Stimulated activated CD8-positive, alpha-beta memory T cell treated with anti-CD3 and anti-CD28 coated beads, Interleukin-2, amount 100 ng/mL, for 48 hours (primary cell): ENCODE measurements around the gene DGCR8.

Experiments used
- DNase-seq, 2 donors: peaks; one replicate each; pipeline ENCODE4 v3.0.0-alpha.2; 2020; ENCODE audit warnings: low read depth in 2 of 2

Gene DGCR8

DNA sequence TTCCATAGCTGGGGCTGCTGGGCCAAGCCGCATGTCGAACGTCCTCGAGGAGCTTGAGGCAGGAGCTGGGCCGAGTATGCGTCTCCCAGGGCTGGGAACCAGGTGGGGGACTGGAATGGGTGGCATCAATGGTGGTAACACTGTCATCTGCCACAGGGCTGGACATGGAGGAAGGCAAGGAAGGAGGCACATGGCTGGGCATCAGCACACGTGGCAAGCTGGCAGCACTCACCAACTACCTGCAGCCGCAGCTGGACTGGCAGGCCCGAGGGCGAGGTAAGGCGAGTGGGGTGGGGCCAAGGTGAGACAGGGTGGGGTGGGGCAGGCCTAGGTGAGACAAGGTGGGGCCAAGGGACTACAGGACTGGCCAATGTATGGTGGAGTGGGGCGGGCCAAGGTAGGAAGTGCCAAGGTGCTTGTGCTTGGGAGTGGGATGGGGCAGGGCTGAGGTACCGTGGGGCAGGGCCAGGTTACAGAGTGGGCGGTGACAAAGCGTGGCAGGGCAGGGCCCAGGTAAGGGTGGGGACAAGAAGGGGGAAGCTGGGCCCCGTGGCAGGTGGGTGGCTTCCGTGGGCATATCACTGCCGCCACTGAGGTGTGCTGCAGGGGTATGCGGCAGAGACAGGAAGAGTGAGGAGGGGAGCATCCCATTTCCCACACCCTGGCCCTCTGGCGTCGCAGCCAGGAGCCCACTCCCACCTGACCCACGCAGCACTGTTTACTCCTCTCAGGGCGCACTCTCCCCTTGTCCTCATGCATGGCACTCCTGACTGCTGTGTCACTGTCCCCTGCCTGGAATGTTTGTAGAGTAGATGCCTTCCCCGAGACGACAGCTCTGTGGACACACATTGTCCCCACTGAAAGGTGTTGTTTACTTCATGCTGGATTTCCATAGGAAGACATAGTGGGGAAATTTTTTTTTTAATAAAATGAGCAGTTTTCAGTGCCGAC is 27.5 kb upstream of the DGCR8 start:
- no peak for DNase-seq

DNA sequence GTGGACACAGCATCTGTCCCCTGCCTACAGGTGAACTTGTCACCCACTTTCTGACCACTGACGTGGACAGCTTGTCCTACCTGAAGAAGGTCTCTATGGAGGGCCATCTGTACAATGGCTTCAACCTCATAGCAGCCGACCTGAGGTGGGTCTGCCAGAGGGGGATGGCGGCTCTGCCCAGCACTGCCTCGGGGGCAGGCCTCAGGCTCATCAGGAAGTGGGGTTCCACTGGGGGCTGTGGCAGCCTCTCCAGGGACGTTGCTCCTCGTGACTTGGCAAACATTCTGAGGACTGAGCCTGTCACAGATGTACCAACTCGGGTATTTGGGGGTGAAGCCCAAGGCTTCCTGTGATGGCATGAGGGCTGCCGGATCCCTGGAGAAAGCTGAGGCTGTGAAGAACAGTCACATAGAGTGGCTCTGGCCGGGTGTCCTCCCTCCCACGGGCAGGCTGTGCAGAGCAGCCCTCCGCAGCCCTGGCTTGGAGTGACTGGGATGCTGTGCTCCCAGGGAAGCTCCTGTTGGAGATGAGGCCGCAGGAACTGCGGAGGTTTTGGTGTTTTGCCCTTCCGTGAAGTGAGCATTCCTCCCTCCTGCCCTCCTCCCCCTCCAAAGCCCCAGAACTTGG is 26.5 kb upstream of the DGCR8 start:
- DNase-seq = no peak

DNA sequence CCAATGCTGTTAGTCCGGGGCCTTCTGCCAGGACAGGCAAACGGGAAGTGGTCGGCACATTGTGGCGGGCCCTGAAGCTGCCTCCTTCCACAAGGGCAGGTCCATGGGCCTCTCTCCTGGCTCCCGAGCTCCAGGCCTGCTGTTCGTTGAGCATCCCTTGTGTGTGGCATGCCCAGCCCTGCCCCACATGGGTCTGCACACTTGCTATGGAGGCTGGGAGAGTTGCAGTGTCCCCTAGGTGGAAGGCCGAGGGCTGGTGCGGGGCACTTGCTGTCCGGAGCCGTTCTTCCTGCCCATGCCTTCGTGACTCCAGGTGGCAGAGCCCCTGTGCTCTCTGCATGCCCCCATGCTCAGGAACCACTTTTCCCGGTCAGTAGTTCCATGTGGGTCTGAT is 26.0 kb upstream of the DGCR8 start:
- no peak for DNase-seq

DNA sequence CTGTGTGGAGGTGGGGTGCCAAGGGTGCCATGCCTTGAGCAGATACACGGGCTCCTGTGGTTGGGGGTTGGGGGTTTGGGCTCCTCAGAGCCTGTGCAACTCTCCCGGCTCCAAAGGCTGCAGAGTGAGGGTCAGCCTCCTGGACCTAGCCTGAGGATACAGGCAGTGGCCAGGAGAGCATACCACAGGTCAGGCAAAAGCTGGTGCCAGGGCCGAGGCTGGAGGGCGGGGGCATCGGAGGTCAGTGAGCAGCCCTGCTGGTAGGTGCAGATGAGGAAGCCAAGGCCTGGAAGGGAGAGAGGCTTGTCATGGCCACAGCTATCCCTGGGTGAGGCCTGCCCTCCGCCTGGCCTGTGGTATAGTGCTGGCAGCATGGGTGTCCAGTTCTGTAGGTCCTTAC is 25.6 kb upstream of the DGCR8 start:
- no peak for DNase-seq

DNA sequence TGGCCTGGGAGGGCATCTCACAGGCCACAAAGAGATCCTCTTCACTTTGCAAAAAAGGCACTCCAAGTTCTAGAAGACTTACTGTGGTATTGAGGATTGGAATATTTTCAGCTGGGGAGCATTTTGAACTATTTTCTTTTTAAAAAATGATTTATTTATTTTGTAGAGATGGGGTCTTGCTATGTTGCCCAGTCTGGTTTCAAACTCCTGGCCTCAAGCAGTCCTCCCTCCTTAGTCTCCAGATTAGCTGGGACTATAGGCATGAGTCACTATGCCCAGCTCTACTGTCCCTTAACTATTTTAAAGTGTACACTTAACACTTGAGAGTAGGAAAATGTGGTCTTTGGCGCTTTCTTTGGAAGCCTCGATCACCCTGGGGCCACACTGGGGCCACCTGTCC is 24.9 kb upstream of the DGCR8 start:
- no peak for DNase-seq

DNA sequence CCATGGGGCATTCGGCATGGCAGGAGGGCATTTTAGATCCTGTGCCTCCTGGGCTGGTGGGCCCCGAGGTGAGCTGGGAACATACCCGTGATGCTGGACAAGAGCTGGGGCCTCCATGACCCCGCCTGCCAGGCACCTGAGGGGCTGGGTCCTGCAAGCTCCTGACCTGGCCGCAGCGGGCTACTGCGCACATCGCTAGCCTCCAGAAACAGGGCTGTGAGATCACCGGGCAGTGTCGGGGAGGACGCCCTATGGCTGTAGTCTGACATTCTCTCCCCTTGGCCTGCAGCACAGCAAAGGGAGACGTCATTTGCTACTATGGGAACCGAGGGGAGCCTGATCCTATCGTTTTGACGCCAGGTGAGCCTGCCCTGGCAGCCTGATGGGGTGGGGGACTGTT is 24.4 kb upstream of the DGCR8 start:
- no peak for DNase-seq

DNA sequence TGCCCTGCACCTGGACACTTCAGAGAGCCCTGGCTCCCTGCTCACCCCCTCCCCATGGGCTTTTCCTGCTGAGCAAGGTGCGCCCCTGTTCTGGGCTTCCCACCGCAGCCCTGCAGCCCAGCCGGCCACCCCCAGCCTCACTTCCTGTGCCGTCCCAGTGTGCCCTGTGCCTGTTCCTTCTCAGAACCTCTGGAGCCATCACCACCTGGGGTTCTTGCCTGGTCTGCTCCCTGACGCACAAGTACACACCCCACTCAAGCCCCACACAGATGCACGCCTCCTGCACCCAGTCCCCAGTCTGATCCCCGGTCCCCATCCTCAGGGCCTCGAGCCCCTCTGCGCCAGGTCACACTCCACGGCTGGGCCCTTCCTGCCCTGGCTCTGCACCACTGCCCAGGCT is 23.9 kb upstream of the DGCR8 start:
- no peak for DNase-seq

DNA sequence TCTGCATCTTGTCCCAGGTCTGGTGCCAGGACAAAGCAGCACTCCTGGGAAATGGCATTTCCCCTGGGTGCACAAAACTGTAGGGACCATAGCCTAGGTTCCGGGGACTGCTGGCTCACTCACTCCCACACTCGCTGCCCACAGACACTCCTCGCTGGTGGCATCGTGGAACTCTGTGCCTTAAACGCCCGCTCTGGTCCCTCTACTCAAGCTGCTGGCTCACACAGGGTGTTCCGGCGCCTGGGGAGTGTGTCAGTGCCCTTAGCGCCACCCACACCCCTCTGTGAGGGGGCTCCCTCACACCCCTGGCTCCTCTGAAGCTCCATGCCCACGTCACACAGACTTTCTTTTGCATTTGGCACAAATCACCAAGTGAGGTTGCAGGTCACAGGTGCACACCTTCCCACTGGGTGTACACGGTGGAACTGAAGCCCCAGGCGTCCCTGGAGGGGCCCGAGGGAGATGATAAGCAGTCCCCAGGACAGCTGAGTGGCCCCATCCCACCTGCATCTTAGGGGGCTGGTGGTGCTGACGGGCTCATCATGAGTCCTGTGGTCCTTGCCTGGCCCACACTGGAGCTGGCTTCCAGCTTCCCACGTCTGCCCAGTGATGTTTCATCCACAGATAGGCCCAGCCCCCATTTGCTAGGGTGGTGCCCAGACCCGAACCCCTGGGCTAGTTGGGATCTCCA is 23.2 kb upstream of the DGCR8 start:
- DNase-seq = no peak

DNA sequence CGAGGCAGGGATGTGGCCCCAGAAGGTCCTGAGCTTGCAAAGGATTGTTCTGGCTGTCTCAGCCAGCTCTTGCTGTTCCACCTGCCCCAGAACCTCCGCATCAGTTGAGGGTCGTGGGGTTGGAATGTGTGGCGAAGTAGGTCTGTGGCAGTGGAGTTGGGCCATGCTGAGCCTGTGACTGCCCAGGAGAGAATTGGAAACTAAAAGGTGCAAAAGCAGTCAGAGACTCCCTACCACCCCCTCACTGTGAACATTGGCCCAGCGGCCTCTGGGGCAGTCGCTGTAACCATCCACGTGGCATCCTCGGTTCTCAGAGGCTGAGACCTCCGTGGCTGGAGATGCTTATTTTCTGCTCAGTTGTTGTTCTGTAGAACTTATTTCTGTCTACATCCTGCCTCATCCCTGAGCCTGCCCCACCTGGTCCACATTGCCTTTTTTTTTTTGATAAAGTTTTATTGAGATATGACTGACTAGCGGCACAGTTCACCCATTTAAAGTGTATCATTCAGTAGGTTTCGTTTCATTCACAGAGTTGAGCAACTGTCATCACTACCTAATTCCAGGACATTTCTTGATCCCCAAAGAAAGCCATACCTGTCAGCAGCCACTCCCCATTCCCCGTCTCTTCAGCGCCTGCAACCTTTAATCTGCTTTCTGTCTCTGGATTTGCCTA is 22.3 kb upstream of the DGCR8 start:
- DNase-seq = no peak

DNA sequence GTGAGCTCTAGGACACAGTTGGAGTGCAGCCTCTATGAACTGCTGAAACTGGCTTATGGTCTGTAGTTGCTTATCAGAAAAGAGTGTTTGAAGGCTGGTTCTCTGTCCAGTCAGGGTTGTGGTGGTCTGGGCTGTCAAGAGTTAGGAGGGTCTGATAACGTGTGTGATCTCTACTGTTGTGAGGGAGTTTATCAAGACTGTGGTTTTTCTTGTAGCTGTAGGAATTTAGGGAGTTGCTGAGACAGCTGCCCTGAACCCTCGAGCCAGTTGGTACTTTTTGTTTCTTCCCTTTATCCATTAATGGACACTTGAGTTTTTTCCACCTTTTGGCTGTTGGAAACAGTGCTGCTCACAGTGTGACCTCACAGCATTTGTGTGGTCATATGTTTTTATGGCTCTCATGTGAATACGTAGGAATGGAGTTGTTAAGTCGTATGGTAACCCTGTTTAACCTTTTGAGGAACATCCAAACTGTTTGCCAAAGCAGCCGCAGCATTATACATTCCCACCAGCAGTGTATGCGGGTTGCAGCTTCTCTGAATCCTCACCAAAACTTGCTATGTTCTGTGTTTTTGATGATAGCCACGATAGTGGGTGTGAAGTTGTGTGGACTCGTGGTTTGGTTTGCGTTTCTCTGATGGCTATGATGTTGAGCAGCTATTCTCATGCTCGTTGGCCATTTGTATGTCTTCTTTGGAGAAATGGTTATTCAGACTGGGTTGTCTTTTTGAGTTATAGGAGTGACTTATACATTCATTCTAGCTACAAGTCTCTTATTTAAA is 20.9 kb upstream of the DGCR8 start:
- no peak for DNase-seq

DNA sequence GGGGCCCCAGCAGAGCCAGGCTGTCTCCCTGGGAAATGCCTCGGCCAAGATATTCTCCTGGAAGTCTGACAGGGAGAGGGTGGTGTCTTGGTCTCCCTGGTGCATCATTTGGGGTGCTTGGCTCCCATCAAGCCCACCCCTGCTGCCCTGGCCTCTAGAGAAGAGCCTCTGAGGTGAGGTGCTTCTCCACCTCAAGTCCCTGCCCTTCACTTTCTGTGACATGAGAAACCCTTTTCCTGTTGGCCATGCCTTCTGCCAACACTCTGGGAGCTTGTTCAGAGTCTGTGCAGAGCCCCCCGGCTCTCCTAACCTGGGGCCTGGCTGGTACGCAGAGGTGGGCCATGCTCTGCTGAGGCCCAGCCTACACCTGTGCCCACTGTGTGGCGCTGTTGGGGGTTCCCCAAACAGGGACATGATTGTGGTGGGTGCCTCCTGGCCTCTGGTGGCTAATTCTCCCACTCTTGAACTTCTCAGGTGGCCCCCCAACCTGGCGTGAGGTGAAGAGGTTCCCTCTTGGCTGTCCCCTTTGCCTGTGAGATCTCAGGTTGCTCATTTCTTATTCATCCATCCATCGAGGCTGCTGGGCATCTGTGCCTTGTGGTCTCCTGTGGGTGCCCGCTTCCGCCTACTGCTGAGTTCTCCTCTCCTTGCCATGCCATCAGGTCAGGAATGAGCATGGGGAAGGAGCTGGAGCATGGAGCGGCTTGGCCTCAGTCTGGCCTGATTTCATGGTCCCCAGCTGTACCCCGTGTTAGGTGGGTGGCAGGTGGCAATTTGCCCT is 19.2 kb upstream of the DGCR8 start:
- DNase-seq = peak in 1 of 2 donors; percentile 3

DNA sequence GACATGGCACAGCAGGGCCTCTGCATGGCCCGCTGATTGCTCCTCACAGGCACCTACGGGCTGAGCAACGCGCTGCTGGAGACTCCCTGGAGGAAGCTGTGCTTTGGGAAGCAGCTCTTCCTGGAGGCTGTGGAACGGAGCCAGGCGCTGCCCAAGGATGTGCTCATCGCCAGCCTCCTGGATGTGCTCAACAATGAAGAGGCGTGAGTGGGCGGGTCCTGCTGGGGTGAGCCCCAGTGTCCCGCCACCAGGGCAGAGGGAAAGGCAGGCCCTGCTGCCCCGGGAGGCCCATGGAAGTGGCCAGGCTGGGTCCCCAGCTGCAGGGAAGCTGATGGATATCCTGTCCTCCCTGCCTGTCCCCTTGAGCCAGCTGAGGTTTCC is 18.6 kb upstream of the DGCR8 start:
- no peak for DNase-seq

DNA sequence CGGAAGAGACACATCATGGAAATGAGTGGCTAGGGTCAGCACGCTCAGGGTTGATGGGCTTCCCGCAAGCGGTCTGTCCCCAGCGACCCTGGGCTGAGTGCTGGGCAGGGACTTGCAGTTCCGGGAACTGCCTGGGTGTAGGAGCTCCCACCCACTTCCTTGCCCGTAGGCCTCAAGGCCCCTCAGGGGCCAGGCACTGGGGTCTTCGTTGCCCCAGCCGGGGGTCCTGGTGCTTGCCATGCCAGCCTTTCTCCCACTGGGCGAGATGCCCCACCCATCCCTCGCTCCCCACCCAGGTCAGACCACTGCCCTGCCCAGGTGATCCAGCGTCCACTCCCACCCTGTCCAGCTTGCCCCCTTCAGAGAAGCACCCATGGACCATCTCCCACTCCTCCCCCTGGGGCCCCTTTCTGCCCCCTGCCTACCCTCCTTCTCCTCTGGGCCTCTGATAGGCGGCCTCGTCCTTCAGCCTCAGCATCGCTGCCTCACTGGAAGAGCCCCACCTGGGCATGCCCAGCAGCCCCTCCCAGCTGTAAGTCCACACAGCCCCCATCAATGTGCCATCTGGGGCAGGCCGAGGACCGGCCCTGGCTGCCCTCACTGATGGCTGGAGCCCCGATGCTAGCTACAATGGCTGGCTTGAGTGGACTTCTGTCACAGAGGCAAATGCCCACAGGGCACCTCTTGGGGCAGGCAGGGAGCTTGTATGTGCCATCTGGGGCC is 17.8 kb upstream of the DGCR8 start:
- DNase-seq = no peak

DNA sequence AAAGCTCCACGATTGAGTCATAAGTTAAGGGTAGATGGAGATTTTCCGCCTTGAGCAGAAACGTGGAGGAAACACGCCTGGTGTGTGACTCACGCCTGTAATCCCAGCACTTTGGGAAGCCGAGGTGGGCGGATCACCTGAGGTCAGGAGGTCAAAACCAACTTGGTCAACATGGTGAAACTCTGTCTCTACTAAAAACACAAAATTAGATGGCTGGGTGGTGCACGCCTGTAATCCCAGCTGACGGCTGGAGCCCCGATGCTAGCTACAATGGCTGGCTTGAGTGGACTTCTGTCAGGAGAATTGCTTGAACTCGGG is 17.3 kb upstream of the DGCR8 start:
- DNase-seq = no peak

DNA sequence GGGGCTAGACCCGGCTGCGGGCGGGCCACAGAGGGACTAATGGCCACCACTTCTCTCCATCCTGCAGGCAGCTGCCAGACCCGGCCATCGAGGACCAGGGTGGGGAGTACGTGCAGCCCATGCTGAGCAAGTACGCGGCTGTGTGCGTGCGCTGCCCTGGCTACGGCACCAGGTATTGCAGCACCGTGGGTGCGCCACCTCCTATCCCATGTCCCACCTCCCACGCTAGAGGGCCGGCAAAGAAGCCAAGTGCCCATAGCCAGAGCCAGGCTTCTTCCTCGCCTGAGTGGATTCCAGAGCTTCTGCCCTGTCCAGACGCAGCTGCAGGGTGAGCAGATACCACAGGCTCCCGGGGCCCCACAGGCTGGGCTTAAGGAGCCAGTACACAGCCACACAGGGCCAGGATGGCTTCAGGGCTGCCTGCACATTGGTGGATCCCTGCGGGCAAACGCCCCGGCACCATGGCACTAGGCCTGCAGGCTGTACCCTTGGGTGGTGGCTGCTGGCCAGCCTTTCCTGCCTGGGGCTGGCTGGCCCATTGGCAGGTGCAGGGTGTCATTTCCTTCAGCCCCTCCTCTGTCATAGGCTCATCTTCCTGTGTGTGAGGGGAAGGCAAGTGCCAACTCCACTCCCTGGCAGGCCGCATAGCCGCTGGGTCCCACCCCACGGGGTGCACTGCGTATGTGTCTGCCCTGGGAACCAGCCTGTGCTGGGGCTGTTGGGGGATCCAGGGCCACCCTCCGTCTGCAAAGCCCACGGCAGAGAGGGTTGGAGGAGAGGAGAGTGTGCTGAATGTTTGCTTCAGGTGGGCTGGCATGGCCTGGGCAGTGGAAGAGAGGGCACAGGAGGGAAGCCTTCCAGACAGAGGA is 16.5 kb upstream of the DGCR8 start:
- no peak for DNase-seq

DNA sequence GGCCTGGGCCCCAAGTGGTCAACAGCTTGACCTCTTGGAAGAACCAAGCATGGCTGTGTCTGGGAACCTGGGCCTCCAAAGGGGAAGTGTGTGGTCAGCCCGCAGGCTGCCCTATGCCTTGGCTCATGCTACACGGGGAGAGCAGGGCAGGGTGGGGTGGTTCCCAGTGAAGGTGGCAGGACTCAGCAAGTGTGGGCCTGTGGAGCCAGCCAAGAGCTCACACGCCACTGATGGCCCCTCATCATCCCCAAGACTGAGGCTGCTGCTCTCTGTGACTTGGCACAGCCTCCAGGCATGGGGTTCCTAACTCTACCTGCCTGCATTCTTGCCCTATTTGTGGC is 15.9 kb upstream of the DGCR8 start:
- DNase-seq = no peak

DNA sequence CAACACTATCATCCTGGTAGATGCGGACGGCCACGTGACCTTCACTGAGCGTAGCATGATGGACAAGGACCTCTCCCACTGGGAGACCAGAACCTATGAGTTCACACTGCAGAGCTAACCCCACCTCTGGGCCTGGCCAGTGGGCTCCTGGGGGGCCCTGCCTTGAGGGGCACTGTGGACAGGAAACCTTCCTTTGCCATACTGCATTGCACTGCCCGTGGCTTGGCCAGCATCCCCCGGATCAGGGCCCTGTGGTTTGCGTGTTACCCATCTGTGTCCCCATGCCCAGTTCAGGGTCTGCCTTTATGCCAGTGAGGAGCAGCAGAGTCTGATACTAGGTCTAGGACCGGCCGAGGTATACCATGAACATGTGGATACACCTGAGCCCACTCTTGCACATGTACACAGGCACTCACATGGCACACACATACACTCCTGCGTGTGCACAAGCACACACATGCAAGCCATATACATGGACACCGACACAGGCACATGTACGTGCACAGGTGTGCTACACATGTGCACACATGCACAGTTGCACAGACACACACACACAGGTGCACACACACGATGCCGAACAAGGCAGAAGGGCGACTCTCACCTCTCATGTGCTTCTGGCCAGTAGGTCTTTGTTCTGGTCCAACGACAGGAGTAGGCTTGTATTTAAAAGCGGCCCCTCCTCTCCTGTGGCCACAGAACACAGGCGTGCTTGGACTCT is 15.3 kb upstream of the DGCR8 start:
- DNase-seq = no peak

DNA sequence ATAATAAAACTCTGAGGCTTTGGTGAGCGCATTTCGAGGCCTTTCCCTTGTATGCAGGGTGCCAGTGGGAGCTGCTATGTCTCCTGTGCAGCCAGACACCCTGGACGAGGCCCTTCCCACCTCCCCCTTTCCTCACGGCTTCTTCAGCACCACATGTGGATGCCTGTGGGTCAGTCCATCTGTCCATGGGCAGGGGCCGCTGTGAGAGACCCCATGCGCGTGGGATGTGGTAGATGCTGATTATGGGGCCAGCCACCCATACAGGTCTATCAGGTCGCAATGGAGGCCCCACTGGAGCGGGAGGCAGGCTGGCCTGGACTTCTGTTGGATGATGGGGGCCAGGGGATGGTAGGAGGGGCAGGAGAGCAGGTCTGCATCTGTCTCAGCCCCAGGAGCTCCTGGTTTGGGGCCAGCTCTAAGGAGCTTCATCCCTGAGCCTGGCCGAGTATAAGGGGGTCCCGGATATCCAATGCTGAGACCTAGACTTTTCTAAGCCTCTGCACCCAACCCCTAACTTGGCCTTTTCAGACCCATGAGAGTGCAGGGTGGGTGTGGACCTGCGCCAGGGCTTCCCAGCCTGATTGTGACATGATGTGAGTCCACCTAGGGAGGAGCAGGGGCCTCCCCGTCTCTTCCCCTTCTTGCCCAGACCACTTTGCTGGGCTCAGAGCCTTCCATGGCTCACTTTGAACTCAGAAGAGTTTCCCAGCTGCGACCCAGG is 14.0 kb upstream of the DGCR8 start:
- DNase-seq = no peak
